ENCODE data around the gene ELMO1.

DNA sequence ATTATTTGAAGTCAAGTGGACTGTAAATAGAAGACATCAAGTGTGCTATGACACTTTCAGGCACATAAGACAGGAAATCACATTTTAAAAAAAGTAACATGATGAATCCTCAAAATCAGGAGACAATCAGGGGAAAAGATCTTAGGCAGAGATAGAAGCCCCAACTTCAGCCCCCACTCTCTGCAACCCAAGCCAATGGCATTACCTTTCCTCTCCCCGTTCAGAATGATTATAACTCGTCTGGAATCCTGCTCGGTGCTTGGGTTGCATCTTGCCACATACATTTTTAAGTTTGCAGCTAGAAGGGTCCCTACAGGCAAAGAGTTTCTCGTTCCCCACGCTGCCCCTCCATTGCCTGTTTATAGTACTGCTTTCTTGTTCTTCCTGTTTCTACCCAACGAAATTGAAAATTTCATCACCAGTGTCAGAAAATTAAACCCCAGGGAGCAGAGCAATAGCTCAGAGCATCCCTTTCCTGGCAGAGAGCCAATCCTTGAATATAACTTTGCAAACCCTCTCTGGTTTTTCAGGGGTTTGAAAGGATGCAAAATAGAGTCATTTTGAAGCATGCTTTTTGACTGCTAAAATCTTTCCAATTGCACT, 463.9 kb downstream of the ELMO1 start:
- TF ChIP-seq CTCF (IDR thresholded peaks at IDR 0.05) (no peak), POLR2A (IDR thresholded peaks at IDR 0.05) (no peak)

Measured in heart left ventricle (tissue), 13 donors.